GM13977 (cell line): ENCODE data around the gene KRTAP4-1.
"Not testable (repeated sequence)": the region's sequence is repeated elsewhere in the genome, so short reads cannot be mapped to it uniquely, and the experiment has no call there.

Experiments
- DNase-seq: peaks from one replicate; pipeline ENCODE4 v3.0.0; 2012; ENCODE audit warnings: low spot score
- in situ Hi-C: fragments of 300-500 bp; cut with MboI; formaldehyde crosslinking; loops from one replicate; pipeline ENCODE4 v1.12.0; 2022; ENCODE audit warnings: low sequenced_read_pairs, low pct_unique_long_range_greater_than_20kb, mixed read lengths, inconsistent platforms; ENCODE audit not compliant: unreplicated experiment
- TF ChIP-seq, protein P1 (sequence below): IDR thresholded peaks from 2 replicates; pipeline ENCODE4 v1.5.1; 2012; ENCODE audit warnings: mild to moderate bottlenecking, control low read depth; ENCODE audit not compliant: insufficient read depth; ENCODE audit errors: extremely low read depth, missing control alignments

The KRTAP4-1 gene

DNA sequence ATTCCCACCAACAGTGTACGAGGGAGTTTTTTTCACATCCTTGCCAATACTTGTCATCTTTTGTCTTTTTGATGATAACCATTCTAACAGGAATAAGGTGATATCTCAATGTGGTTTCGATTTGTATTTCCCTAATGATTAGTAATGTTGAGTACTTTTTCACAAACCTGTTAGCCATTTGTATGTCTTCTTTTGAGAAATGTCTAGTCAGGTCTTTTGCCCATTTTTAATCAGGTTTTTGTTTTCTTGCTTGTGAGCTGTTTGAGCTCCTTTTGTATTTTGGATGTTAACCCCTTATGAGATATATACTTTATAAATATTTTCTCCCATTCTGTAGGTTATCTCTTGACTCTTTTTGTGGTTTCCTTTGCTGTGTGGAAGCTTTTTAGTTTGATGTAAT, 33.2 kb downstream of the KRTAP4-1 start:
- in situ Hi-C loops, result no loop called here
- no peak for DNase-seq
- TF ChIP-seq, protein P1, sequence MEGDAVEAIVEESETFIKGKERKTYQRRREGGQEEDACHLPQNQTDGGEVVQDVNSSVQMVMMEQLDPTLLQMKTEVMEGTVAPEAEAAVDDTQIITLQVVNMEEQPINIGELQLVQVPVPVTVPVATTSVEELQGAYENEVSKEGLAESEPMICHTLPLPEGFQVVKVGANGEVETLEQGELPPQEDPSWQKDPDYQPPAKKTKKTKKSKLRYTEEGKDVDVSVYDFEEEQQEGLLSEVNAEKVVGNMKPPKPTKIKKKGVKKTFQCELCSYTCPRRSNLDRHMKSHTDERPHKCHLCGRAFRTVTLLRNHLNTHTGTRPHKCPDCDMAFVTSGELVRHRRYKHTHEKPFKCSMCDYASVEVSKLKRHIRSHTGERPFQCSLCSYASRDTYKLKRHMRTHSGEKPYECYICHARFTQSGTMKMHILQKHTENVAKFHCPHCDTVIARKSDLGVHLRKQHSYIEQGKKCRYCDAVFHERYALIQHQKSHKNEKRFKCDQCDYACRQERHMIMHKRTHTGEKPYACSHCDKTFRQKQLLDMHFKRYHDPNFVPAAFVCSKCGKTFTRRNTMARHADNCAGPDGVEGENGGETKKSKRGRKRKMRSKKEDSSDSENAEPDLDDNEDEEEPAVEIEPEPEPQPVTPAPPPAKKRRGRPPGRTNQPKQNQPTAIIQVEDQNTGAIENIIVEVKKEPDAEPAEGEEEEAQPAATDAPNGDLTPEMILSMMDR, result no peak

DNA sequence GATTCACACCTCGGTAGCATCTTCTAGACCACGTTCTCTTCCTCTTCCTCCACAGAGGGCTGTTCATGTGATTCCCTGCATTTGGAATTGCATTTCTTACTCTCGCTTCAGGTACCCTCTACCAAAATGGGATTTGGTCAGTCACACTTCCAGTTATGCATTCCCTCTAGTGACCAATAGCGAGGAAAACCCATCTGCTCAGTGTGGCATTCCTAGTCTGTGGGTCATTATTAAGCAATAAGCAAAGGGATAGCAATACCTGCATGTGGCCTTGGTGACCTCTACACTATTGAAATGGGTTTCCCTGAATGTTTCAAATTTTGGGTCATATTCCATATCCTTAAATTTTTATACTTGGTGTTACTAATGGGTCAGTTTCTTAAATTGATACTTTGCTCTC, 34.7 kb downstream of the KRTAP4-1 start:
- no peak for DNase-seq
- TF ChIP-seq, protein P1, result no peak
- in situ Hi-C loops, result no loop called here

DNA sequence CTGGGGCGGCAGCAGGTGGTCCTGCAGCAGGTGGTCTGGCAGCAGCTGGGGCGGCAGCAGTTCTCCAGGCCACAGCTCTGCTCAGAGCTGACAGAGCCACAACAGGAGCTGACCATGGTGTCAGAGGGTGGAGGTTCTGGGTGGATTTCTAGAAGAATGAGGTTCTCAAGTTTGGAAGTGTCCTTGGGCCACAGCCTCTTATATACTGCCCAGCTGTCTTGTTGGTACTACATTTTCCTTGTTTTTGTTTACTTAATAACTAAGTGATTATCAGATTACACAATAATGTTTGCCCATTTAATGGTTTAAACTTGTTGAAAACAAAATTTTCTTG, 35.1 kb downstream of the KRTAP4-1 start, which contains the start of gene KRTAP4-5:
KRTAP4-5 (minus strand) TSS at position 174 of the 334 bp plus-strand sequence; CDS start at position 116, 58 bp downstream.
- TF ChIP-seq, protein P1, result no peak
- in situ Hi-C loops, result no loop called here
- DNase-seq, result no peak

DNA sequence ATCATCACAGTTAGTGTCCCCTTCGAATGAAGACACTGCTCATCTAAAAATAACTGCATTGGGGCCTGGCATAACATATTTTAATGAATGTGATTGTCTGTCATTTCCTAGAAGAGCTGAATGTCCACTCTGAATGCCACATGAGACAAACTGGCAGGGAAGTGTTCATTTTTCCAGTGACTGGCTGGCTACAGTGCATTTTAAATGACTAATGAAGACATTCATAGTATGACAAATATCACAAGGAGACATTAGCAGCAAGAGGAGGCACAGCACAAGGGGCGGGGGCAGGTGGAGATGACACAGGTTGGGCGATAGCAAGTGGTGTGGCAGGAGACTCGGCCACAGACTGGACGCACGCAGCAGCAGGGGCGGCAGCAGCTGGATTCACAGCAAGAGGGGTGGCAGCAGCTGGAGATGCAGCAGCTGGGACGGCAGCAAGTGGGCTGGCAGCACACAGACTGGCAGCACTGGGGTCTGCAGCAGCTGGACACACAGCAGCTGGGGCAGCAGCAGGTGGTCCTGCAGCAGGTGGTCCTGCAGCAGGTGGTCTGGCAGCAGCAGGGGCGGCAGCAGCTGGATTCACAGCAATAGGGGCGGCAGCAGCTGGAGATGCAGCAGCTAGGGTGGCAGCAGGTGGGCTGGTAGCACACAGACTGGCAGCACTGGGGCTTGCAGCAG, 35.6 kb downstream of the KRTAP4-1 start:
- in situ Hi-C loops, DNase-seq: not testable (repeated sequence)

DNA sequence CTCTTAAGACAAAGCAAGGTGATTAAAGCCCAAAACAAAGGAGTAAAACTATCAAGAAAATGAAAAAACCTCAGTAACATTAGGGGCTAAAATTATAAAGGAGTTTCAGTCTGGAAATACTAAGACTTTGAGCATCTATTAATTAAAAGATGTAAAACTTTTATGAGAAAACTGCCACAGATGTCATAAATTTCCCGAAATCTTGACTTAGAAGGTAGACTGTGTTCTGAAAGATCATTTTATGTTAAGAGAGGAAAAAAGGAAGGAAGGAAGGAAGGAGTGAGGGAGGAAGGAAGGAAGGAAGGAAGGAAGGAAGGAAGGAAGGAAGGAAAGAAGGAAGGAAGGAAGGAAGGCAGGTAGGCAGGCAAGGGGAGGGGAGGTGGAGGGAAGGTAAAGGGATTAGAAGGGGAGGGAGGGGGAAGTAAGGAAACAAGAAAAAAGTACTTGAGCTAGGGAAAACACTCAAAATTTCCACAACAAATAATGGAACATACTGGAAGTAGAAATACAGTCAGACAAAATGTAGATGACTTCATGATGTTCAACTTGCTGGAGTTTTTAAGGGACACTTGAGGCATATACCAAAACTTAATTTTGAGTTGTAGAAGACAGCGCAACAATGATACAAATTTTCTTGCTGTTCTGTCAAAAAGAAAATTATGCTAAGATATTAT, 37.0 kb downstream of the KRTAP4-1 start:
- in situ Hi-C loops, result no loop called here
- no peak for DNase-seq
- TF ChIP-seq, protein P1, result no peak

DNA sequence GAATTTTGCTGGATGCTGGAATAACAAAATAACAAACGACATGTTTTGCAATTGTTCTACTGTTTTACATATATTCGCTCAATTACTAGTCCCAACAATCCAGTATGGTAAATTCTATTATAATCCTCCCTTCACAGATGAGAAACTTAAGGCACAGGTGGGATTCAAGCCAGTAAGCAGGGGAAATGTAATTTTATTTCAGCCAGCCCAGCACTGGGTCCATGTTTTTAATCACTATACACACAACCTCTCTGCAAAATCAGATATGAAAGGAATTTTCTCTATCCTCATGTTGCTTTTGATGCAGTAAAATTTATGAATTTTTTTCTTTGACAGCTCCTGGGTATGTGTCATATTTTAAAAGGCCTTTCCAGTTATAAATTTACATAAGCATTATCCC, 39.5 kb downstream of the KRTAP4-1 start:
- no peak for DNase-seq
- in situ Hi-C loops, result no loop called here
- TF ChIP-seq, protein P1, result no peak

DNA sequence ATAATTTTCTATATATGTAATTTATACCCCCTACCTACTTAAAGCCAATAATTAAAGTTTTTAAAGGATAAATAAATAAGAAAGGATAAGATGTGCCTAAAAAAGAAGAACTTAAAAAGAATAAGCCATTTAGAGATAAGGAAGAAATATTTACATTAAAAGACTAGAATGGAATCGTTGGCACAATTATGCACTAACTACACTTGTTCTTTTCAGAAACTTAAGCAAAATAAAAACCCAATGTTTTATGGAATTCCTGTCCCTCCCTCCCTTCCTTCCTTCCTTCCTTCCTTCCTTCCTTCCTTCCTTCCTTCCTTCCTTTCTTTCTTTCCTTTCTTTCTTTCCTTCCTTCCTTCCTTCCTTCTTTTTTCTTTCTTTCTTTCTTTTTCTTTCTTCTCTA, 39.9 kb downstream of the KRTAP4-1 start:
- in situ Hi-C loops, result no loop called here
- TF ChIP-seq, protein P1, result no peak
- no peak for DNase-seq
